GM21360 (cell line): ENCODE results near the gene BAIAP2.
"Not testable (repeated sequence)": the region's sequence is repeated elsewhere in the genome, so short reads cannot be mapped to it uniquely, and the experiment has no call there.

Experiments
- ATAC-seq: cut with Tn5 transposase; IDR thresholded peaks from one replicate; pipeline ENCODE4 v1.9.1; 2021; ENCODE audit warnings: mild to moderate bottlenecking, moderate library complexity; ENCODE audit not compliant: unreplicated experiment

Gene BAIAP2

DNA sequence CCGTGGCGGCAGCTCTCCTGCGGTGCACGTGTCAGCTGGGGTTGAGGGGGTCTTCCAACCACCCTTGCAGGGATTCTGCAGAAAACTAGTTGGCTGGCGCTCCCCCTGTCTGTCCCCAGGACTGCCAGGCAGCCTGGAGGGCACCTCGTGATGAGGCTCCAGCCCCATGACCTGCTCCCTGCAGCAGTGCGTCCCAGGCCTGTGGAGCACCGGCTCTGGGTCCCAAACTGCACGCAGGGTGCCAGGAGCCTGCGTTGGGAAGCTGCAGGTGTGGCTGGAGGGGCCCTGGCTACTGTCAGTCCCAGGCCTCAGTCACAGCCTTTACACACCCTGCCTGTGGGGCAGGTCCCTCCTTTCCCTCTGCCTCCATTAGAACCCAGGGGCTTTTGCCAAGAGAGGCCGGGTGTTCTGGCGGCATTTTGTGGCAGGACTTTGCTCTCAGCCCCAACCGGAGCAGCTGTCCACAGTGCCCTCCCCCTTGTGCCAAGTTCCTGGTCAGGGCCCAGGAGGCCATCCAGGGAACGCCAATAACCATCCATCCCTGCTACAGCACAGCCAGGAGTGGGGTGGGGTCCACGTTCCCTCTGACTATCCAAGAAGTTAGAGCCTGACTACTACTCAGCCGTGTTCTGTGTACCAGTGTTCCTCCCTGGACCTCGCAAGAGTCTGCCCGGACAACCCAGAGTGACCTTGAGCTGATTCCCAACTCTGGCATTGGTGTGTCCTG lies 34.2 kb upstream of the BAIAP2 start:
- no peak for ATAC-seq

DNA sequence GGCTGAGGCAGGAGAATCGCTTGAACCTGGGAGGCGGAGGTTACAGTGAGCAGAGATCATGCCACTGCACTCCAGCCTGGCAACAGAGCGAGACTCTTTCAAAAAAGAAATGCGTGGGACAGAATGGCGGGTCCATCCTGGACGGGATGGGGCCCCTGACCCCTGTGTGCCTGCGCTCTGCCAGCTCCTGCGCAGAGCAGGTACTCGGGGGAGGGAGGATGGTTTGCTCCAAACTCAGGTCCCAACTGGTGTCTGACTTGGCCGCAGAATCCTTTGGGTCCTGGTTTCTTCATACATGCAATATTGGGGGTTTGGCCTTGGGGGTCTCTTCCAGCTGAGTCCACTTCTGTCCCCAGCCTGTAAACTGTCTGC lies 33.0 kb upstream of the BAIAP2 start:
- no peak for ATAC-seq

DNA sequence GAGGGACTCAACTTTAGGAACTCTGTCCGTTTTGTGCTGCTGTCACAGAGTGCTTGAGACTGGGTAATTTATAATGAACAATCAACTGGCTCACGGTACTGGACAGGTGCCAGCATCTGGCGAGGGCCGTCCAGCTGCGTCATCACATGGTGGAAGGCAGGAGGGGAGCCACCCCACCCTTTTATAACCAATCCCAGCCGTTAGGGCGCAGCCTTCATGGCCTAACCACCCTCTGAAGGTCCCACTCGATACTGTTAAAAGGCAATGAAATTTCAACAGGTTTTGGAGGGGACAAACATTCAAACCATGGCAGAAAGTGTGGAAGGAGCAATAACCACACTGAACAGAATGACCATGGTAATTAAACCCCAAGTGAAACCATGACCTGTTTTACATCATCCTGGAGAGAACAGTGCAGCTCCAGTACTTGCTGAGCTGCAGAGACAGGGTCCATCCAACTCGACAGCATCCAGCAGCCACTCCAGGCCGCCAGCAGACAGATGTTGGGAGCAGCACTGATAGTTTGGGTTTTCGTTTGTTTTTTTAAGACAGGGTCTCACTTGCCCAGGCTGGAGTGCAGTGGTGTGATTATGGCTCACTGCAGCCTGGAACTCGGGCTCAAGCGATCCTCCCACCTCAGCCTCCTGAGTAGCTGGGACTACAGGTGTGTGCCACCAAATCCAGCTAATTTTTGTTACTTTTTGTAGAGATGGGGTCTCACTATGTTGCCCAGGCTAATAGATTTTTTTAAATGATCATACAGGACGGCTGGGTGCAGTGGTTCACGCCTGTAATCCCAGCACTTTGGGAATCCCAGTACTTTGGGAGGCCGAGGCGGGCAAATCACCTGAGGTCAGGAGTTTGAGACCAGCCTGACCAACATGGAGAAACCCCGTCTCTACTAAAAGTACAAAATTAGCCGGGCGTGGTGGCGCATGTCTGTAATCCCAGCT lies 32.3 kb upstream of the BAIAP2 start:
- ATAC-seq: no peak

DNA sequence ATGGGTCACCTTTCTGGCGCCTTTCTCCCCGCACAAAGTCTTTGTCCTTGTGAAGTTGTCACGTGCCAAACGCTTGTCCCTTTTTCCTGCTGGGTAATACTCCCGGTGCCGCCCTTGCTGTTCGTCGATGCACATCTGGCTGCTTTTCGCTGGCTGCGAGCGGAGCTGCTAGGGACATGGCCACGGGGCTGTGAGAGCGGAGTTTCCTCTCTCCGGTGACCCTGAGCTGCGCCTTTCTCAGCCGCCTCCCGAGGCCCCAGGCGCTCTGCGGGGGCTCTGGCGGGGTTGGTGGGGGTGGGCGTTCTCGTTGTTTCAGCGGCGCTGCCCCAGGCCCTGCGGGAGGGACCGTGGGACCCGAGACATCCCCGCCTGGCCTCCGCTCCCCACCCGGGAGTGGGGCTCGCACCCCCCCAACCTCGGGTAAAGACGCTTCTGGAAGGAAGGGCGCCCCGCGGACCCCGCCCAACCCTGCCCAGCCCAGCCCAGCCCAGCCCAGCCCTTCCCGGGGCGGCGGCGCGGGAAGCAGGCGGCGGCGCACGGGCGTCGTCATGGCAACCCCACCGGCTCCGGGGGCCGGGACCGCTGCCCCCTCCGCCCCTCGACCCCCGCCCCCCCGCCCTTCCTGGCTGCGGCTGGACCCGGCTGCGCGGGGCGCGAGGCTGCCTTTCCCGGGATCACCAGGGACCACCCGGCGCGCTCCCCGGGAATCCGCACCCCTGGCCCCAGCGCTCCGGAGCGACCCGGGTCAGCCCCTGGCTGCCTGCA lies 31.1 kb upstream of the BAIAP2 start:
- ATAC-seq: no peak

DNA sequence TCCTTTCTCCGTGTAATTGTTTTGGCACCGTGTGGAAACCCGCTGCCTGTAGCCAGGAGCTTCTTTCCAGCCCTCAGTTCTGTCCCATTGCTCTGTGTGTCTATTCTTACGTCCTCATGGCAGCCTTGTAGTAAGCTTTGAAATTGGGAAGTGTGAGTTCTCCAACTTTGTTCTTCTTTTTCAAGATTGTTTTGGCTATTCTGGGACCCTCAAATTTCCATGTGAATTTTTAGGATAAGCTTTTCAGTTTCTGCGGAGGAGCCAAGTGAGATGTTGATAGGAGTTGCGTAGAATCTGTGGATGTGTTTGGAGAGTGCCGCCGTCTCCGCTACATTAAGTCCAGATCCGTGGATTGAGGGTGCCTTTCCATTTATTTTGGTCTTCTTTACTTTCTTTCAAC lies 28.1 kb upstream of the BAIAP2 start:
- no peak for ATAC-seq

DNA sequence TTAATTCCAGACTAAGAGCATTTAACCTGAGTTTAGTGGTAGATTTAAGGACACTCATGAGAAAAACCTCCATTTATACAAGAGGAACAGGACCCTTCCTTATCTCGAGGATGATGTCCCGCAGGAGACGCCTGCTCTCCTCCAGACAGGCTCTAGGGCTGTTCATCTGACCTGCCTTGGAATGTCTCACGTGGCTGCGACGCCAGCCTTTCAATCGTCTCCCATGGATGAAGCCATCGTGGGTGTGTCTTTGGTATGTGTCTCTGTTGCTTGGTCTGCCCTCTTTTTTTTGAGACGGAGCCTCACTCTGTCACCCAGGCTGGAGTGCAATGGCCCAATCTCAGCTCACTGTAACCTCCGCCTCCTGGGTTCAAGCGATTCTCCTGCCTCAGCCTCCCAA lies 26.8 kb upstream of the BAIAP2 start:
- ATAC-seq: no peak

DNA sequence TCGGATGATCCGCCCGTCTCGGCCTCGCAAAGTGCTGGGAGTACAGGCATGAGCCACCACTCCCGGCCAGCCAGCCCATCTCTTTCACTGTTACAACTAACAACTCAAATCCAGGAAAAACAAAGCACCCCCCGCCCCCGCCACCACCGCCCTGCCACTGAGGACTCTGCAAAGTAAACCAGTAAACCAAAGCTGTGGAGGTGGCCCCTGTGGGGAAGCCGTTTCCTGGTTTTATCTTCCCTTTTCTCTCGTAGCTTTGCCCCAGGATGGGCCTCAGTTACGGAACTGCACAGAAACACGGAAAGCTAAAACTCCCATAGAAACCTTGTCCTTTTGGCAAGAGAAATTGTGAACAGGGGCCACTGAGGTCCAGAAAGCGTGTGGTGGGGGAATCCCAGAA lies 25.8 kb upstream of the BAIAP2 start:
- no peak for ATAC-seq

DNA sequence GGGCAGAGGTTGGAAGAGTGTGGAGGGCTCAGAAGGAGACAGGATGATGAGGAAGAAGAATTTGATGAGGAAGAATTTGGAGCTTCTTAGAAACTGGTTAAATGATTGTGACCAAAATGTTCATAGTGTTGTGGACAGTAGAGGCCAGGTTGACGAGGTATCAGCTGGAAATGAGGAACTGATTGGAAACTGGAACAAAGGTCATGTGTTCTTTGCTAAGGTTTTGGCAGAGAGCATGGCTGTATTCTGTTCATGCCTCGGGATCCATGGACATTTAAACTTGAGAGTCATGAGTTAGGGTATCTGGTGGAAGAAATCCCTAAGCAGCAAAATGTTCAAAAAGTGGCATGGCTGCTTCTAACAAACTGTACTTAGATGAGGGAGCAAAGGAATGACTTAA lies 24.0 kb upstream of the BAIAP2 start:
- ATAC-seq: no peak

DNA sequence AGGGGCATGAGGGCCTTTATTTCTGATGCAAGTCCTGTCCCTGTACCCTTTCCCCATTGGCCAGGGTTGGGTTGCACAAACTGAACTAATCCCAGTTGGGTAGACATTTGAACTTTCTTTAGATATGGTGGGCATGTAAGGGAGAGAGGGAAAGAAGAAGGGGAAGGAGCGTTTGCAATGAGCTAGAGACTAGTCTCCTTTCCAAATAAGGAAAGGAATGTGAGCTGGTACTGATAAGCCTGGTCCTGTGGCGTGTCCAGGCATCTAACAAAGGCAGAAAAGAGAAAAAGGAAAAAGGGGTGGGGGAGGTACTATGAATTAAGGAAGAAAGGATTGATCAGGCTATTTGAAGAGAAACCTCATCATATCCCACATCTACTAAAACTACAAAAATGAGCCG lies 23.0 kb upstream of the BAIAP2 start:
- ATAC-seq: no peak

DNA sequence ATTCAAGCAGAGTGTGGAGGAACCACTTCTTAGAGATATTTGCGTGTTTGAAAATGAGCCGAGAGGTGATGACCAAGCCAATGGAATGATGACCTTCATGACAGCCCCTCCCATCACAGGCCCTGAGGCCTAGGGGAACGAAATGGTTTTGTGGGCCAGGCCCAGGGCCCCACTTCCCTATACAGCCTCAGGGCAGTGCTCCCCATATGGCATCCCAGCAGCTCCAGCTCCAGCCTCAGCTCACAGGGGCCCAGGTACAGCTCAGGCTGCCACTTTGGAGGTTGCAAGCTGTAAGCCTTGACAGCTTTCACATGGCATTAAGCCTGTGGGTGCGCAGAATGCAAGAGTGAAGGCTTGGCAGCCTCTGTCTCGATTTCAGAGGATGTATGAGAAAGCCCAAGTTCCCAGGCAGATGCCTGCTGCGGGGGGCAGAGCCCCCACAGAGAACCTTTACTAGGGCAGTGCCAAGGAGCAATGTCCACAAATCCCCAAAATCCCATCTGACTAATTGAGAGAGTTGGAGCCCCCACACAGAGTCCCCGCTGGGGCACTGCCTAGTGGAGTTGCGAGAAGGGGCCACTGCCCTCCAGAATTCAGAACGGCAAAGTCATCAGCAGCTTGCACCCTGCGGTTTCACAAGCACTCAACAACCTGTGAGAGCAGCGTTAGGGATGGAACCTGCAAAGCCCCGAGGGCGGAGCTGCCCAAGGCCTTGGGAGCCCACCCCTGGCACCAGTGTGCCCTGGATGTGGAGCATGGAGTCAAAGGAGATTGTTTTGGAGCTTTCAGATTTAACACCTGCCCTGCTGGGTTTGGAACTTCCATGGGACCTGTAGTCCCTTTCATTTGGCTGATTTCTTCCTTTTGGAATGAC lies 22.1 kb upstream of the BAIAP2 start:
- no peak for ATAC-seq

DNA sequence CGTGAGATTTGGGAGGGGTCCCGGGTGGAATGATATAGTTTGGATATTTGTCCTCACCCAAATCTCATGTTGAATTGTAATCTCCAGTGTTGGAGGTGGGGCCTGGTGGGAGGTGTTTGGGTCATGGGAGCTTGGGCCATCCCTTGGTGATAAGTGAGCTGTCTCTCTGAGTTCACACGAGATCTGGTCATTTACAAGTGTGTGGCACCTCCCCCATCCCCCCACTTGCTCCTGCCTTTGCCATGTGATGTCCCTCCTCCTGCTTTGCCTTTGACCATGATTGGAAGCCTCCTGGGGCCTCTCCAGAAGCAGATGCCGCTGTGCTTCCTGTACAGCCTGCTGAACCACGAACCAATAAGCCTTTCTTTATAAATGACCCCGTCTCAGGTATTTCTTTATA lies 21.3 kb upstream of the BAIAP2 start:
- ATAC-seq: no peak

DNA sequence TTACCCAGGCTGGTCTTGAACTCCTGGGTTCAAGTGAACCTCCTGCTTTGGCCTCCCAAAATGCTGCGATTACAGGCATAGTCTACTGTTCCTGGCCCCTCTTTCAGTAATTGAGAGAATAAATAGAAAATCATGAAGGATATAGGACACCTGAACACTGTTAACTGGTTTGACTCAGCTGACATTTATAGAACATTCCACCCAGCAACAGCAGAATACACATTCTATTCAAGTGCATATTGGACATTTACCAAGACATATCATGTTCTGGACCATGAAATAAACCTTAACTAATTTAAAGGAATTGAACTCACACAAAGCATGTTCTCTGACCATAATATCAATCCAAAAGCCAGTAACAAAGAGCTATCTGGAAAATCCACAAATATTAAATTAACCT lies 19.8 kb upstream of the BAIAP2 start:
- no peak for ATAC-seq

DNA sequence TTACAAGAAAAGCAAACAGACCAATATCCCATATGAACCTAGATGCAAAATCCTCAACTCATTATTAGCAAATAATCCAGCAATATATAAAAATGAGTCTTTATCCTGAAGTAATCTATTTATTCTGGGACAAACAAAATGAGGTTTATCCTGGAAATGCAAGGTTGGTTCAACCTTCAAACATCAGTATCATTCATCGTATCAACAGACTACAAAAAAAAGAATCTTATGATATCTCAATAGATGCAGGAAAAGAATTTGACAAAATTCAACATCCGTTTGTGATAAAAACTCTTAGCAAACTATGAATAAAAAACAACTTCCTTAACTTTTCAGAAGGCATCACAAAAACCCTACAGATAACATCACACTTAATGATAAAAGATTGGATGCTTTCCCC lies 18.4 kb upstream of the BAIAP2 start:
- ATAC-seq: no peak

DNA sequence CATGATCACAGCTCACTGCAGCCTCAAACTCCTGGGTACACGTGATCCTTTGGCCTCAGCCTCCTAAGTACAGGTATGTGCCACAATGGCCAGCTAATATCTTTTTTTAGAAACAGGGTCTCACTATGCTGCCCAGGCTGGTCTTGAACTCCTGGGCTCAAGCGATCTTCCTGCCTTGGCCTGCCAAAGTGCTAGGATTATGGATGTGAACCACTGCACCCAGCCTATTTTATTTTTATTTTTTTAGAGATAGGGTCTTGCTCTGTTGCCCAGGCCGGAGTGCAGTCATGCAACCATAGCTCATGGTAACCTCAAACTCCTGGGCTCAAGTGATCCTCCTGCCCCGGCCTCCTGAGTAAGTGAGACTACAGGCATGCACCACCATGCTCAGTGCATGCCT lies 17.6 kb upstream of the BAIAP2 start:
- not testable (repeated sequence) for ATAC-seq

DNA sequence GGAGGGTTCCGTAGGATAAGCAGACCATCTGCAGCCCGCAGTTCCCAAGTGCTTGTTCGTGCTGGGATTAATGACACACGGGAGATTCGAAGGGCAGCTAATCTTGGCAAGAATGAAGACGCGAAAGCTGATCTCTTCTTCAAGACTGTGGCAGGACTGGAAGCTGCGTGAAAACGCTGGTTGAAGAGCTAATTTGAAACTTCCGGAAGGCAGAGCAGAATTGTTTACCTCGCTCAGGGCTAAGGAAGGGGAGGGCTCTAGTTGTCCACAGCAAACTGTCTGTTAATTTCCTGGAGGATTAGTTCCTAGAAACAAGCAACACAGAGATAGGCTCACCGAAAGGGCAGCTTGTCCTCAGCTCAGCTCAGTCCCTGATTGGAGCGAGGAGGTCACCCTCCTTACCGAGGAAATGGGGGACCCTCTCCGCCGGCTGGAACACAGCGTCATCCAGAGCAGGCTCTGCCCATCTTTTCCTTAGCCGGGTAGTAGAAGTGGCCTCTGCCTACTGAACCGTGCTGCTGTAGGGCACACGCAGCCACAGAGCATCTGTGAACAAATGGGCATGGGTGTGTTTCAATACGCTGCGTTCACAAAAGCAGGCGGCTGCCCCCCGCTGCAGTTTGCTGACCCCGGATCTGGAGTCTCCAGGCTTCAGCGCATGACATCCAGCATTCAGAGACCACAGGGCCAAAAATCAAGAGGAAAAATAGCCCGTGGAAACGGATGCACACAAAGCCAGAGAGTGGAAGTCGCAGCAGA lies 16.7 kb upstream of the BAIAP2 start:
- no peak for ATAC-seq

DNA sequence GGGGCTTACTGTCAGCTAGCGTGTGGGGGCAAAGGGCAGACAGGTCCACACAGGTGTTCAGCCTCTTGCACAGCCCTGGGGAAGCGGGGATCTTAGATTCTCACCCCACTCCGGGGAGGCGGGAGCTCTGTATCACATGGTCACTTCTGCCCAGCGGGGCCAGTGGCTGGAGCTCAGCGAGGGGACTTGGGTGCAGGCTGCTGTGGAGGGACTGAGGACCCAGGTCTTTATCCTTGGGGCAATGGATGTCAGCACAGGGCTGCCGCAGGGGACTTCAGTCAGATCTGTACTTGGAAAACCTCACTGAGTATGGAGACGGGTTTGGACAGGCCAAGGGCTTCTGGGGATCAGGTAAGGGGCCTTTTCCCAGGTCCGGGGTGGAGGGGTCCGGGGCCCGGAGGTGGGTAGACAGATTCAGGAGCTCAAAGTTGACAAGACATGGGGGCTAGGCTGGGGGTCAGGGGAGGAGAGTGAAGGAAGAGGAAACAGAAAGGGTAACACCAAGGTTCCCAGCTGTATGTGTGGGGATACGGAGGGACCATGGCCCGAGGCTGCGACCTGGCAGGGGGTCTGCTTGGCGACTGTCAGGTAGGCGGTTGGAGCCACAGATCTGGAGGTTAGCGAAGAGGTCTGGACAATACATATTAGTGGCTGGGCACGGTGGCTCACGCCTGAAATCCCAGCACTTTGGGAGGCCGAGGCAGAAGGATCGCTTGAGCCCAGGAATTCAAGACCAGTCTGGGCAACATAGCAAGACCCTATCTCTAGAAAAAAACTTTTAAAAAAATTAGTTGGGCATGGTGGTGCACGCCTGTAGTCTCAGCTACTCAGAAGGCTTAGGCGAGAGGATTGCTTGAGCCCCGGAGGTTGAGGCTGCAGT lies 15.1 kb upstream of the BAIAP2 start:
- no peak for ATAC-seq

DNA sequence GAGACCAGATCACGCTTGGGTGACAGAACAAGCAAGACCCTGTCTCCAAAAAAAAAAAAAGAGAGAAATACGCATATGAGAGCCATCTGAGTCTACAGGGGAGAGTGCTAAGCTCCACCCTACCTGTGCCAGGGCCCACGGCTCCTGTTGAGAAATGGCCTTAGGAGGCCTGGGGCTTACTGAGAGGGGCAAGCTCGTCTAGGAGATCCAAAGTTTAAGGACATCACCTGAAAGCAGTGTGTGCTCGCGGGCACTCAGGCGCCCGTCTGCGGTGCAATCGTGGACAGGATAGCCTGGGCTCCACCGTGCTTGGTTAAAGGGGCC lies 14.5 kb upstream of the BAIAP2 start:
- no peak for ATAC-seq

DNA sequence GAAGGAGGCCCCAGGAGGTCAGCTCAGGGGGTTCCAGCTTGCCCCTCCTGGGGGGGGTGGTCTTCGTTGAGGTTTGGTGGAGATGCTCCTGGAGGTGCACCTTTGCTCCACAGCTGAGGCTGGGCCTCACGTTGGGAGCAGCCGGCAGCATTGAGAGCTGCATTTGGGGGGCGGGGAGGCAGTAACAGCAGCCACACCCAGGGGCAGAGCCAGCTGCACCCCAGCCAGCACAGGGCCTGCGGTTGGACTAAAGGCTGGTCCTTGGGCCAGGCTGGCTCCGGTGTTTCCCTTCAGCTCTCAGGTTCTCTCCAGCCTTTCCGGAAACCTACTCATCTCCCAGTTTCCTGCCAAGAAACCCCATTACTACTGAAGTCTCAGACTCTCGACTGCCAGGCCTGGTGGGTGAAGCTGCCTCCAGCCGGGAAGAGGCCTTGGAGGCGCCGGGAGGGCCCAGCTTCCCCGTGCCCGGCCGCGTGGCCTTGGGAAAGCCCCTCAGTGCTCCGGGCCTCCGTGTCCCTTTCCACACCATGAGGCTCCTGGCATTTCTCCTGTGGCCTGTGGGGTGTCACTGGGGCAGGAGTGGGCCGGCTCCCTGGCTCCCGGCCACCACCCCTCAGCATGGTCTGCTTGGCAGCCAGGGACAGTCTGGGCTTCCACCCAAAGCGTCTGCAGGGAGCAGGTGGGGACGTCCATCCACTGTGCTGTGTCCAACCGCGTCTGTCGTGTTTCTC lies 14.0 kb upstream of the BAIAP2 start:
- no peak for ATAC-seq
